T-helper 1 cell treated with Interleukin-12 subunit alpha and Interleukin-12 subunit beta and Interleukin-4 antibody, amounts not matched to agents 30 ng/mL and 1 ng/mL, for 36 hours (primary cell): ENCODE data around the gene DHDDS. TPM values are rescaled to one million over a fixed set of nuclear protein-coding genes. Genes with fewer than 3 reads are reported as not detected.

Experiments used
- intact Hi-C: fragments of 100-400 bp; cut with micrococcal nuclease; formaldehyde crosslinking; loops from one replicate; pipeline ENCODE4 v1.15.1; 2024
- total RNA-seq: library from RNA; stranded (reverse); gene quantifications from 2 replicates; pipeline ENCODE4 v1.2.3, GENCODE V29; 2022

DHDDS gene
- total RNA-seq, 1 donor from 2014 or later: 65.4 TPM

- intact Hi-C loops: no loop called here
Measured at GRCh38 chr1:26520339-26520738, 88.2 kb downstream of the DHDDS start.

Other genes with a start within 250 kb of the DHDDS start
- gene CATSPER4, start 241.7 kb upstream of the DHDDS start, total RNA-seq: not detected in 2 replicates
- gene CEP85, start 198.1 kb upstream of the DHDDS start, total RNA-seq: 34.8 and 35.6 TPM in 2 replicates
- 739 and 749 TPM in 2 replicates for gene SH3BGRL3, start 152.2 kb upstream of the DHDDS start, total RNA-seq
- 30.6 and 33.8 TPM in 2 replicates for gene UBXN11, start 125.7 kb upstream of the DHDDS start, total RNA-seq
- 1,323 and 1,401 TPM in 2 replicates for gene CD52, start 114.4 kb upstream of the DHDDS start, total RNA-seq
- gene CRYBG2, start 78.2 kb upstream of the DHDDS start, total RNA-seq: 3.8 and 4.2 TPM in 2 replicates
- 0.34 TPM in 1 of 2 replicates, not detected in the other for gene ZNF683, start 59.6 kb upstream of the DHDDS start, total RNA-seq
- gene LIN28A, start 21.5 kb upstream of the DHDDS start, total RNA-seq: not detected in 2 replicates
- 675 and 682 TPM in 2 replicates for gene HMGN2, start 40.1 kb downstream of the DHDDS start, total RNA-seq
- 216 and 220 TPM in 2 replicates for gene RPS6KA1, start 97.4 kb downstream of the DHDDS start, total RNA-seq